Panc1 (cell line): Measurements from ENCODE around the gene NSD1.

Experiments
- CTCF ChIP-seq: fragments of 450-650 bp; IDR thresholded peaks from 2 replicates; pipeline ENCODE4 v1.5.1; 2017; ENCODE audit warnings: mild to moderate bottlenecking
- POLR2AphosphoS5 ChIP-seq: IDR thresholded peaks from 2 replicates; pipeline ENCODE4 v1.6.1; 2012; ENCODE audit warnings: mild to moderate bottlenecking, low read depth, low read length, moderate library complexity

GRCh38 chr5:177312649-177313181 lies 179.1 kb downstream of the NSD1 start:
- TF ChIP-seq CTCF, result peak; percentile 13; the same call in 1 of the 2 replicates
- no peak for TF ChIP-seq POLR2AphosphoS5
